Fibroblast of peridontal ligament (primary cell): ENCODE measurements around the gene XXYLT1.
"Not testable (repeated sequence)": the region's sequence is repeated elsewhere in the genome, so short reads cannot be mapped to it uniquely, and the experiment has no call there.

Experiments used
- DNase-seq: peaks from one replicate; pipeline ENCODE4 v3.0.0-alpha.2; 2010; ENCODE audit errors: extremely low read depth

Gene XXYLT1

DNA sequence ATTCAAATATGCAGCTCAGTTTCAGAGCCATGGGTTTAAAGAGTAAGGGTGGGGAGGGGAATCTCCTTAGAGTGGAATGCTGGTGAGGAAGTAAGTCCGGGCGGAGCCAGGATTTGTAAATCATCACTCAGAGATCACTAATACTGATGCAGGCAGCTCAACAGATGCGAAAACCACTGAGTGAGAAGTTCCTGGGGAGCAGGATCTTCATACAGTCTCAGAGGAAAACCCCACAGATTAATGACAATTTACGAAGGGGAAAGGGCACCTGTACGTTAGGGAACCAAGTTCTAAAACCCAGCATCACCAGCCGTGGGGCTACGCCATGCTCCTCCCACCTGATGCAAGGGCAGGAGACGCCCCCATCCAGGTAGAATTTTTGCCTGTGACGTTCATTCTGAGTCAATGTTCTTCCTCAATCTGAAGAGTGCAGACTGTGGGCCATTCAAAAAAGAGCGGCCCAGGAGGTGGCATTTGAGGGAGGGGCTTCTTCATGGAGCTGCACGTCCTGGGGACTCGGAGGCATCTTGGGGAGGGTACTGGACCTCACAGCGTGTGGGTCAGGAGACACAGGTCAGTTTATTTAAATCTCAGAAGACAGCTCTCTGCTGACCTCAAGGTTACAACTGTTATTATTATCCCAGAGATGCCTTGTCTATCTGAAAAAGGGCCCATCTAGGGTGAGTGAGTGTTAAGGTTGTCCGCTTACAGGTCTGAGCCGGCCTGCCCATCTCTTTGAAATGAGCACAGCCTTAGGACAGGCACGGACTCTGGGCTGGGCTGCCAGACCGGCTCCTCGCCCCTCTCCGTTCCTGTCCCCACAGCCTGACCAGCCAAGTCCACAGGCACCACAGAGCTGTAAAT, 228.0 kb downstream of the XXYLT1 start:
- DNase-seq, result no peak

GRCh38 chr3:195041871-195042742, 228.9 kb downstream of the XXYLT1 start:
- DNase-seq, result no peak

GRCh38 chr3:195040773-195041520, 230.0 kb downstream of the XXYLT1 start:
- DNase-seq, result no peak

GRCh38 chr3:195040094-195040493, 230.9 kb downstream of the XXYLT1 start:
- DNase-seq, result no peak

DNA sequence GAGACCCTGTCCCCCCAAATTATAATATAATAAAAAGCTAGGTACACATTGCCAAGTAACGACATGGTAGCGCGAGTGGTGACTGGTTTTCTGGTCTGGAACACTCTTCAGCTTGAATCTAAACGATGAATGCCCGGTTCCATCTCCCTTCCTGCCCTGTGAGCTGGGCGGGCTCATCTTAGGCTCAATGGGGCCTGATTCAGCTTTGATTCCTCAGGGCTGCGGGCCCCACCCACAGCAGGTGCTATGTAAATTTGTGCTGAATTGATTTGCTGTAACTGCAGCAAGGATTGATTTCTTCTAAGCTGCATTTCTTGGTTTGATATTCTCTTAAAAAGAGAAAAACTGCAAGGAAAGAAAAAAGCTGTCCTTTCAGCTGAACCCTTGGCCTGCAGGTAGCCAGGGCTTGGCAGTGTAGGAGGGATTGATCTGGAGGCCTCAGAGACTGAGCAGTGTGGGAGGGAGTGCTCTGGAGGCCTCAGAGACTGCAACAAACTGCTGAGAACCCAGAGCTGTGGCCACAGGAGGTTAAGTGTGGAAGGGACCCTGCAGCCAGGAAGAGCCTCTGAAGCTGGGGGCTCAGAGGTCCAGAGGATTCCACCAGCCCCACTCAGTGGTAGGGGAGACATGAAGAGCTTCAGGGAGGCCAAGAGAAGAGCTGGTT, 231.6 kb downstream of the XXYLT1 start:
- DNase-seq, result no peak

- no peak for DNase-seq
These were observed 232.8 kb downstream of the XXYLT1 start for GRCh38 chr3:195038161-195038560.

- not testable (repeated sequence) for DNase-seq
These were observed 233.4 kb downstream of the XXYLT1 start for GRCh38 chr3:195037586-195037985.

GRCh38 chr3:195036974-195037373, 234.0 kb downstream of the XXYLT1 start:
- DNase-seq, result no peak

- DNase-seq, result no peak
These were observed 234.4 kb downstream of the XXYLT1 start for GRCh38 chr3:195036574-195036973.

- DNase-seq, result no peak
These were observed 234.8 kb downstream of the XXYLT1 start for GRCh38 chr3:195036203-195036505.

DNA sequence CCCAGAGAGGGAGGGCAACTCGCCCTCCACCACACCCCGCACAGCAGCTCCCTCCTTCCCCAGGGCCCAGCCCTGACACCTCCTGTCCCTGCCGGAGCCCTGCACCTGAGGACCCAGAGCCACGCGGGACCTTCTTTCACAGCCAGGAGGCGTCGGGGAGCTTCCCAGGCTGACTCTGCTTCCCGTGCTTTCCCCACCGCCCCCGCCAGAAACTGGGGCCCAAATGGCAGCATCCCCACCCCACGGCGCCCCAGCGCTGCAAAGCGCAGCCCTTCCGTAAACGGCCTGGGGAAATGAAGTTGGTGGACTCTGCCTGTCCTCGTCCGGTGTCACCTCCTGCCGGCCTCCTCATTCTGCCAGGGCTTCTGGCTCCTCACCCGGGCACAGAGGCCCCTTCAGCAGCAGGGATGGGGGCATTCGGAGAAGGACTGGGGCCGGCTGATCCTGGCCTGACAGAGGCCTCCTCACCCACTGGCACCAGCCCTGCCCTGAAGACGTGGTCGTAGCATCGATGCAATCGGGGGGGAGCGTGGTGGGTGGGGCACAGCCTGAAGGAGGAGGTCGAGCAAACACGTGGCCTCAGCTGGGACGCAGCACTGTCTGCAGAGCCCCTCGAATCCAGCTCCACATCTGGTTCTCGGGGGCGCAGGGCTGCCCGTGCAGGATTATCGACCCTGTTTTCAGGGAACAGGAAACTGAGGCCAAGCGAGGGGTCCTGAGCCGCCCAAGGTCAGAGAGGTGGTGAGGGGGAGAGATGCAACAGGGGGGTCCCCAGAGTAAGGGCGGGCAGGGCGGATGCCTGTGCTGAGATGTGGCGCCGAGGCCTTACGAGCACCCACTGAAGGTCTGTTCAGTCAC, 235.4 kb downstream of the XXYLT1 start:
- DNase-seq, result no peak

- DNase-seq, result no peak
These were observed 236.4 kb downstream of the XXYLT1 start for GRCh38 chr3:195034541-195034940.

- DNase-seq, result no peak
These were observed 236.9 kb downstream of the XXYLT1 start for GRCh38 chr3:195034101-195034500.

DNA sequence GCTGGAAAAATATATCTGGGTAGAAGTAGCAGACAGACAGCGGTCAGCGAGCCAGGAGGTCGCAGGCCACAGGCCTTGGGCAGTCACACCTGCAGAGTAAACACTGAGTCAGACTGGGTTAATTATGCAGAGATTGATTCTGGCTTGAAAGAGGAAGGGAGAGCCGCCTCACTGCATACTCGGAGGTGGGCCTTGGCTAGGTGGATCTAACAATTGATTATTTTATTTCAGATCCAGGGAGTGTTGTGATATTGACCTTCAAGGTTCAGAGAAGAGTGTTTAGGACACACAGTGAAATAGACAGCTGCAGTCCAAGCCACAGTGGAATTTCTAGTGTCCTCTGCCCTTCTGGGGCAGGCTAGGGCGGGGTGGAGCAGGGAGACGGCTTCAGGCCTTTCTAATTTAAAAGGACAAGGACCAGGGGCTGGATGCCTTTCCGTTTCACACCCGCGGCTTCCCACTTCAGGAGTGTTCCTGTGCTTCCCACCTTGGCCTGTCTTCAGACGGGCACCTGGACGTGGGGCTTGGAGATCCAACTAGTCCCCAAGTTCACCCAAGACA, 237.3 kb downstream of the XXYLT1 start:
- DNase-seq, result no peak

DNA sequence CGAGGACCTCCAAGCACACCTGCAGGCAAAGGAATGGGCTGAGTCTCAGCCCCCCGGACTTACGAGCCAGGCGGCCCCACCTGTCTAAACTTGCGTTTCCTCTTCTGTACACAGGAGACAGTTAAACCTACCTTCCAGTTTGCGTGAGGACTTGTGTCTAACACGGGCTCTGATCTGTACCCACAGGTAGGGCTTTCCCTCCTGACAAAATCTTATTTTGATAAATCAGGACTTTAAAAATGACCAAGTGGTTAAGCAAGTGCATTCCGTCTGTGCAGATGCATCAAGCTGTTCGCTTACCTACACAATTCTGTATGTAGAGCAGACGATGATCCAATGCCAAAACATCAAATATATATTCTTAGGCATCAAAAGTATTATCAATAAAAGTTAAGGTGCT, 238.0 kb downstream of the XXYLT1 start:
- DNase-seq, result no peak

DNA sequence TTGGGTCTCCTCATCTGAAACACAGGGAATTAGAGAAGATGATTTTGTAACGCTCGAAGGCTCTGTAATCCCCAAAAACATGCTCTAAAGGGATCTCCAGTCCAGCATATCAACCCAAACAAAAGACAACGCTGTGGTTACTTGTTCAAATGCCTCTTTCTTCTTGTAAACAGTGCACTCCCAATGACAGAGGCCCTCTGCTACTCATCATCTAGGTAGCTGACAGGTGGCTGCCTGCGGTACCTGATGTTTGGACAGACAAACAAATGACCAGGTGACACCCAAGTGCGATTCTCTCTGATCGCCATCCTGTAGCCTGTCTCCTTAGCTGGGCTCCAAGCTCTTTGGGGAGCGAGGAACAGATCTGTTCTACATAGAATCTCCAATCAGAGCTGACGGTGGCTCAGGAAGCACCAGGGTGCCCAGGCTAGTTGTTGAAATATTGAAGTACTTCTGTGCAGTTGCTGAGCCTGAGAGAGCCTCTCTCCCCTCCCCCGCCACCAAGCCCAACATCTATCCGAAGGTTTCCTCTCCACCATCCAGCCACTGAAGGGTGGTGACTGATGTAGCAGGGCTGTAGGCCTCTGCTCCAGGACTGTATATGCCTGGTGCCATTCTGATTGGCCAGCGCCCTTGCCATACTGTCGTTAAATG, 238.7 kb downstream of the XXYLT1 start:
- DNase-seq, result no peak

GRCh38 chr3:195031574-195032003, 239.4 kb downstream of the XXYLT1 start:
- DNase-seq, result no peak

- no peak for DNase-seq
These were observed 240.1 kb downstream of the XXYLT1 start for GRCh38 chr3:195030791-195031321.

DNA sequence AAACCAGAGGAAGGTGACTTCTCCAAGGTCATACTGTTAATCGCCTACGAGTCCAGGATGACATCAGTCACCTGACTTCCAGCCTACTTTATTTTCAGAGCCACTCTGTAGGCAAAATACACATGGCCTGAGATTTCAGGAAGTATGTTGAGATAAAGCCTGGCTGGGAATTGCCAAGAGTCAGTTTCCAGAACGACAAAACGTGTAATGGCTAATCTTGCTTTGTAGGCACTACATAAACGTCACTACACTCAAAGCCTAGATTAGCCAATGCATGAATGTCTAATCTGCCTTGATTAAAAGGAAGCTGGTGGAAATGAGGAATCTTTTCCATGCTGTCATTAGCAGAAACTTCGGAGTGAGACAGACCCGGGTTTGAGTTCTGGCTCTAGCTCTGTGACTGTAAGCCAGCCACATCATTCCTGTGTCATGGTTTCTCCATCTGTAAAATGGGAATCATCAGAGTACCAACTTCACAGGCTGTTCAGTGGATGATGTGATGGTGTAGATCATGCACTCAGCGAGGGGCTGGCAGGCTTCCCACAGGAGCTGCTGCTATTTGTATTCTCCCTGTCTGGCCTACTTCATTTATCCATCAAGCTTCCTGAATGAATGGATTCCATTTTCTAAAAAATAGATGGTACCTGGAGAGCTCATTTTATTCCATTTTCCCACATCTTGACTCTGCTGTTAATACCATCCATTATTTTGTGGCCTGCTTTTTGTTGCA, 241.9 kb downstream of the XXYLT1 start:
- no peak for DNase-seq
